ENCODE measurements around the gene ISG15. TPM values are rescaled to one million over a fixed set of nuclear protein-coding genes. Genes with fewer than 3 reads are reported as not detected.

ISG15 gene
- total and polyA plus RNA-seq, 8 donors: 8.3 to 90.0 (median 15.7) TPM

GRCh38 chr1:965526-966134, 47.7 kb upstream of the ISG15 start:
- intact Hi-C loops (cut with DNase I): no loop called here
- Histone ChIP-seq H3K27ac (peak overlapping the region in 1 of 2 donors; percentile 87), H3K4me1 (peaks cover 6 to 30% of the 10 kb centered on the region in 2 donors), H3K36me3 (peaks cover 0 to 26% of the 10 kb centered on the region in 2 donors), H3K27me3 (peaks cover 6 to 59% of the 10 kb centered on the region in 2 donors), H3K9me3 (no peaks in the 10 kb centered on the region), H3K4me3 (peak overlapping the region in 1 of 2 donors; percentile 60)
- no peak for TF ChIP-seq CTCF (IDR thresholded peaks at IDR 0.05)
- DNase-seq (peak in 1 of 4 donors; percentile 69), ATAC-seq (no peak)

- ATAC-seq (peak; percentile 93), DNase-seq (peak in 1 of 4 donors; percentile 89)
- Histone ChIP-seq H3K9me3 (no peaks in the 10 kb centered on the region), H3K27me3 (peaks cover 12 to 60% of the 10 kb centered on the region in 2 donors), H3K4me1 (peaks cover 6 to 25% of the 10 kb centered on the region in 2 donors), H3K4me3 (peak within 1 kb of the TSS; percentile 60 to 71), H3K36me3 (peaks cover 0 to 26% of the 10 kb centered on the region in 2 donors), H3K27ac (peak within 1 kb of the TSS; percentile 83 to 87)
- intact Hi-C loops (cut with DNase I): no loop called here
- TF ChIP-seq CTCF (IDR thresholded peaks at IDR 0.05): no peak
Observed at GRCh38 chr1:966135-966703, 47.1 kb upstream of the ISG15 start, which contains the start of gene PLEKHN1. Gene PLEKHN1 (plus strand): TSS chr1:966482. CDS start chr1:966532, 50 bp downstream.

GRCh38 chr1:966704-967300, 46.5 kb upstream of the ISG15 start:
- TF ChIP-seq CTCF (IDR thresholded peaks at IDR 0.05): no peak
- Histone ChIP-seq H3K27ac (peak overlapping the region; percentile 83 to 87), H3K36me3 (peaks cover 0 to 26% of the 10 kb centered on the region in 2 donors), H3K4me1 (peaks cover 6 to 19% of the 10 kb centered on the region in 2 donors), H3K9me3 (no peaks in the 10 kb centered on the region), H3K4me3 (peak overlapping the region; percentile 60 to 71), H3K27me3 (peaks cover 18 to 63% of the 10 kb centered on the region in 2 donors)
- DNase-seq (peak in 3 of 4 donors; percentile 65 to 96 (median 86)), ATAC-seq (peak; percentile 92)
- intact Hi-C loops (cut with DNase I): no loop called here

GRCh38 chr1:967466-968343, 45.6 kb upstream of the ISG15 start:
- Histone ChIP-seq H3K4me1 (peaks cover 6 to 19% of the 10 kb centered on the region in 2 donors), H3K4me3 (no peak overlapping the region), H3K36me3 (peaks cover 0 to 20% of the 10 kb centered on the region in 2 donors), H3K27me3 (peaks cover 24 to 72% of the 10 kb centered on the region in 2 donors), H3K9me3 (no peaks in the 10 kb centered on the region), H3K27ac (no peak overlapping the region)
- ATAC-seq (no peak), DNase-seq (peak in 1 of 4 donors; percentile 63)
- no peak for TF ChIP-seq CTCF (IDR thresholded peaks at IDR 0.05)
- intact Hi-C loops (cut with DNase I): no loop called here
